GOT3 (cell line): ENCODE measurements around the gene GNA14.
"Not testable (repeated sequence)": the region's sequence is repeated elsewhere in the genome, so short reads cannot be mapped to it uniquely, and the experiment has no call there.

Source experiments
- DNase-seq: peaks from one replicate; lab custom pipeline; 2025; ENCODE audit warnings: mixed read lengths; lab: John Stamatoyannopoulos, UW

Gene GNA14

DNA sequence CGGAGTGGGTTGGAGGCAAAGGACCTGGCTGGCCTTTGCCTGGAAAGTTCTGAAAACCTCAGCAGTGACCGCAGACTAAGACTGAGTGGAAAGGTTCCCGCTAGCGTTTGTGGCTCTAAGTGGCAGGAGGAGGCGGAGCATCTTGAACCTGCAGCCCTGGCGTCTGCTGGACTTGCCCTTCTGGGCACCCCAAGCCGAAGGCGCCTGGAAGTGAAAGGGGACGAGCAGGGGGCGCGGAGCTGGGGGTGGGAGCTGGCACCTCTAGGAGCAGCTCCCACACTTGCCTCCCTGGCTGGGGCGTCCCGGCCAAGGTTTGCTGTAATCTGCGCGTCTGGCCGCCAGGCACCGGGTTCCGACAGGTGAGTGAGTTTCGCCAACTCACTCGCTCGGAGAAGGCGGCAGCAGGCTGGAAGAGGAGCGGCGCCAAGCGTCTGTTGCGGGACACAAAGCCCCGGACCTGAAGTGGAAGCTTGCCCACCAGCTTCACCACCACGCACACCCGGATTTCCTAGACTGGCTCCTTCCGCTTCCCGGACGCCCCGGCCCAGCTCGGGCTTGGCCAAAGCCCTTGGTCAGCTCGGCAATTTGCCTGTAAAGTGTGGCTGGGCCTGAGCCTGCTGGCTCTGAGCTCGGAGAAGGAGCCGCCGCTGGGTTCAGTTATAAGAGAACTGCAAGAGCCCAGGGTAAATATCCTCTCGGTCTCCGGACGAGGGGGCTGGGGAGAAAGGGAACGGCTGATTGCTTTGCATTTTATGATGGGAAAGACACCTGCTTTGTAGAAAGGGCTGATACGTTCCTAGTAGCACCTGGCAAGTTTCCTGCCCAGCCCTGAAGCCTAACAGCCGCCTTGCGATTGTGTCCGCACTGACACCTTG is at the start of gene GNA14:
Gene GNA14, minus strand, starts transcription at position 89 of the 875 bp plus-strand sequence. CDS start 529 bp downstream, outside the sequence.
- DNase-seq, result no peak

DNA sequence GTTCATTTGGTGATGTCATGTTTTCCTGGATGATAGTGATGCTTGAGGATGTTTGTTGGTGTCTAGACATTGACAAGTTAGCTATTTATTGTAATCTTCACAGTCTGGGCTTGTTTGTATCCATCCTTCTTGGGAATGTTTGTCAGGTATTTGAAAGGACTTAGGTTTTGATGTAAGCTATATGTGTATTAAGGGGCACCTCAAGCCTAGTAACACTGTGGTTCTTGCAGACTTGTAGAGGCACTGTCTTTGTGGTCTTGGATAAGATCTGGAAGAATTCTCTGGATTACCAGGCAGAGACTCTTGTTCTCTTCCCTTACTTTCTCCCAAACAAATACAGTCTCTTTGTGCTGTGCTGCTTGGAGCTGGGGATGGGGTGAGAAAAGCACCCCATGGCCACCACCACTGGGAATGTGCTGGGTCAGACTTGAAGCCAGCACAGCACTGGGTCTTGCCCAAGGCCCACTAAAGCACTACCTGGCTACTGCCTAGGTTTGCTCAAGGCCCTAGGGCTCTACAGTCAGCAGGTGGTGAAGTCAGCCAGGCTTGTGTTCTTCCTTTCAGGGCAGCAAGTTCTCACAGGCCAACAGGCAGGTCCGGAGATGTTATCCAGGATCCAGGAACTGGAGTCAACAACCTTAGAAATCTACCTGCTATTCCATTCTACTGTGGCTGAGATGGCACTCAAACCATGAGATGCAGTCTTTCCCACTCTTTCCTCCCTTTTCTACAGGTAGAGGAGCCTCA is 49.3 kb upstream of the GNA14 start:
- DNase-seq, result no peak

DNA sequence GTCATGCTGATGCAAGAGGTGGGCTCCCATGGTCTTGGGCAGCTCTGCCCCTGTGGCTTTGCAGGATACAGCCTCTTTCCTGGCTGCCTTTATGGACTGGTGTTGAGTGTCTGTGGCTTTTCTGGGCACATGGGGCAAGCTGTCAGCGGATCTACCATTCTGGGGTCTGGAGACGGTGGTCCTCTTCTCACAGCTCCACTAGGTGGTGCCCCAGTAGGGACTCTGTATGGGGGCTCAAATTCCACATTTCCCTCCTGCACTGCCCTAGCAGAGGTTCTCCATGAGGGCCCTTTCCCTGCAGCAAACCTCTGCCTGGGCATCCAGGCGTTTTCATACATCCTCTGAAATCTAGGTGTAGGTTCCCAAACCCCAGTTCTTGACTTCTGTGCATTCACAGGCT is 42.6 kb upstream of the GNA14 start:
- DNase-seq, result not testable (repeated sequence)

- not testable (repeated sequence) for DNase-seq
These were observed 42.0 kb upstream of the GNA14 start for GRCh38 chr9:77690119-77690518.

DNA sequence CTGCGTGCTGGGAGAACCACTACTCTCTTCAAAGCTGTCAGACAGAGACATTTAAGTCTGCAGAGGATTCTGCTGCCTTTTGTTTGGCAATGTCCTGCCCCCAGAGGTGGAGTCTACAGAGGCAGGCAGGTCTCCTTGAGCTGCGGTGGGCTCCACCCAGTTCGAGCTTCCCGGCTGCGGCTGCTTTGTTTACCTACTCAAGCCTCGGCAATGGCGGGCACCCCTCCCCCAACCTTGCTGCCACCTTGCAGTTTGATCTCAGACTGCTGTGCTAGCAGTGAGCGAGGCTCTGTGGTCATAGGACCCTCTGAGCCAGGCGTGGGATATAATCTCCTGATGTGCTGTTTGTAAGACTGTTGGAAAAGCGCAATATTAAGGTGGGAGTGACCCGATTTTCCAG is 39.6 kb upstream of the GNA14 start:
- not testable (repeated sequence) for DNase-seq

DNA sequence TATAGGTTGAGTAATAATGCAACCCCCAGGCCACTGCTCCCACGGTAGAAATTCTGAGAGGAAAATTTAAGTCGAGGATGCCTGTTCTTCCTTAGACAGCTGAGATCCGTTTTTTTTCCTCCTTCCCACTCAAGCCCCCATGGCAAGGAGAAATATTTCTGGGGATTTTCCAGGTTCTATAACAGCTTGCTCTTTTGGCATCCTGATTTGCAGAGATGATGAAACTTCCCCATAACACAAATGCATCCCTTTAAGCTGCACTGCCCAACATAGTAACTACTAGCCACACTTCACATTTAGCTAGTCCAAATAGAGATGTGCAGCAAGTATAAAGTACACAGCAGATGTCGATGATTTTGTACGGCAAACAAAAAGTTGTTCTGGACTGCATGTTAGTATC is 32.5 kb upstream of the GNA14 start:
- no peak for DNase-seq

GRCh38 chr9:77679661-77680368 is 31.7 kb upstream of the GNA14 start:
- DNase-seq, result no peak

- no peak for DNase-seq
These were observed 31.0 kb upstream of the GNA14 start for GRCh38 chr9:77679088-77679487.

DNA sequence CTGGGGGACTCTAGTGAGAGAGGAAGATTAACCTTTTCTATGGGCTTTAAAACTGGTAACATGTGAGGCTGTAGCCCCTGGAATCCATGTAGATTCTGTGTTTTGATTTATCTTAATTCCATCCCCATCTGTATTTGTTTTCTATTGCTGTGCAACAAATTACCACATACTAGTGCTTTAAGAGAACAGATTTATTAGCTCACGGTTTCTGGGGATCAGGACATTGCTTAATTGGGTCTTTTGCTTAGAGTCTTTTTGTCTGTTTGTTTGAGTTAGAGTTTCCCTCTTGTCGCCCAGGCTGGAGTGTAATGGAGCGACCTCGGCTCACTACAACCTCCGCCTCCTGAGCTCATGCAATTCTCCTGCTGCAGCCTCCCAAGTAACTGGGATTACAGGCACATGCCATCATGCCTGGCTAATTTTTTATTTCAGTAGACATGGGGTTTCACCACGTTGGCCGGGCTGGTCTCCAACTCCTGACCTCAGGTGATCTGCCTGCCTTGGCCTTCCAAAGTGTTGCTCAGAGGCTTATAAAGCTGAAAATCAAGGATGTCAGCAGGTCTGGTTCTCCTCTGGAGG is 29.9 kb upstream of the GNA14 start:
- DNase-seq, result no peak

GRCh38 chr9:77677397-77677796 is 29.3 kb upstream of the GNA14 start:
- DNase-seq, result no peak

DNA sequence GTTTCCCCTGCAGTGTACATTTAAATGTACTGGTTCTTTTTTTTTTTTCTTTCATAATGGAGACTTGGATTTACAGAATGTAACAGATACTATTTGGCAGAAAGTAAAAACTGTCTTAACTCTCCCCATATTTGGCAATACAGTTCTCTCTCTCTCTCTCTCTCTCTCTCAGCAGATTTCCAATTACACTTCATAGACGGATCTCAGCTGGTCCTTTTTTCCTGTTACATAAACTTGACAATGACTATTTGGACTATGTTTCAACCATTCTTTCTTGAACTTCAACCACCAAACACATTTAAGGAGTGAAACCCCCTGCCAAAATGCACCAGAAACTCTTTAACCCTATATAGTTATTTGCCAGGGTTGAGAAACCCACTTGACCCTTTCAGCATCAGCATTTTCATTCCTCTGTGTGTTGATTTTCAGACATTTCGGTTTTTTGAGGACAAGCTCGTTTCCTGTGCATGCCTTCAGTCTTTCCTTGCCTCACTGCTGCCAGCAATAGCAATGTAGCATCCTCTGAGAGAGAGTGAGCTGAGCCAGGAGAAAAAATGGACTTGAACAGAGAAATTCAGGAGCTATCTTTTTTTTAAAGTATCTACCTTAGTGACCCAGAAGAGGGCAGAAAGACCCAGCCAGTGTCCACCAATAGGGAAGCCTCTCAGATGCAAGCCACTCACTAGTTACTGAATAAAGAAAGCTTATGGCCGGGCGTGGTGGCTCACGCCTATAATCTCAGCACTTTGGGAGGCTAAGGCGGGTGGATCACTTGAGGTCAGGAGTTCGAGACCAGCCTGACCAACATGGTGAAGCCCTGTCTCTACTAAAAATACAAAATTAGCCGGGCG is 26.0 kb upstream of the GNA14 start:
- DNase-seq, result no peak

DNA sequence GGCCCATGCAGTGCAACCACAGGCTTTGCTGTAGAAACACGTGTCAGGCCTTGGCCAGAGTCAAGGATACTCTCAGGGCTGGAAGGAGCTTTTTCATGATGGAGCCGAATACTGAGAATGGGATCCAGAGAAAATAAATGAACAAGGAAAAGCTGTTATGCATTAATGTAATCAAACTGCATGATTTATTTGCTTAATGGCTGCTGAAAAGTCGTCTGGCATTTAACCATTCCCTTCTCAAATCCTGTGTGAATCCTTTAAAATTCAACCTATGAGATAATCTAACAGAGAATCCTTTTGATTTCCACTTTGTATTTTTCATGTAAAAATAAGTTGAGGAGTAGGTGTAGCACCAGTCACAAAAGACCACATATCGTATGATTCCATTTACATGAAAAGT is 24.1 kb upstream of the GNA14 start:
- DNase-seq, result no peak

DNA sequence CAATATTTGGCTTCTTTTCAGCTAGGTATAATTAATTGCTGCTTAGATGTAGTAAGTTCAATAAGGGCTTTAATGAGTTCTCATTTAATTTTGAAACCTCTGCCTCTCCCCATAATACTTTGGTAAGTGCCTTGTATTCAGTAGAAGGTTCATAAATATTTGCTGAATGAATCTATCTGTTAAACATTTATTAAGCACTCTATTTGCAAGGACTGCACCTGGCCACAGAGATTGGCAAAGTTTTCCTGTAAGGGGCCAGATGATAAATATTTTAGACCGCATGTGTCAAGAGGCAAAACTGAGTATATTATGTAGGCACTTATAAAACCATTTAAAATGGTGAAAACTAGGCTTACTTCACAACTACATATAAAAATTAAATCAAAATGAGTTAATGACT is 19.0 kb upstream of the GNA14 start:
- no peak for DNase-seq

- DNase-seq, result no peak
These were observed 15.6 kb upstream of the GNA14 start for GRCh38 chr9:77663754-77664153.

DNA sequence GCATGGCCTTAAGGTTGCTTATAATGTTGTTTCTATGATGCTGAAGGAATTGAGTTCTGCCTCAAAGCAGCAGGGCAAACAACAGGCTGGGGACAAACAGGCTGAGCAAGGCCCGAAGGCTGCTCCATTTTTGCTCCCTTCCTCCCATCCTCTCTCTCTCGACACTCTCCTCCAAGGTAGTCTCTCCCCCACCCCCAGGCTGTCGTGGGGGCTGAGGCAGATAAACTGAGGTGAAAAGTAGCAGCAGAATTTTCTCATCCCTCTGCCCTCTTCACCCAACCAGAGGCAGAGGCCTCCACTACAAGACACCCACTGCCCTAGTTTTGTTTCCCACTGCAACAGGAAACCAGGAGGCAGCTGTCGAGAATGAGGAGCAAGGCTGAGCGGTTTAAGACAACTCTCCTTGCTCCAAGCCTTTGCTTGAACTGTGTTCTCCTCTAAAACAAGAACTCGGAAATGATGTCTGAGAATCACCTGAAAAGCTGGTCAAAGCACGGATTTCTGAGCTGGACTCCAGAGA is 13.5 kb upstream of the GNA14 start:
- no peak for DNase-seq

DNA sequence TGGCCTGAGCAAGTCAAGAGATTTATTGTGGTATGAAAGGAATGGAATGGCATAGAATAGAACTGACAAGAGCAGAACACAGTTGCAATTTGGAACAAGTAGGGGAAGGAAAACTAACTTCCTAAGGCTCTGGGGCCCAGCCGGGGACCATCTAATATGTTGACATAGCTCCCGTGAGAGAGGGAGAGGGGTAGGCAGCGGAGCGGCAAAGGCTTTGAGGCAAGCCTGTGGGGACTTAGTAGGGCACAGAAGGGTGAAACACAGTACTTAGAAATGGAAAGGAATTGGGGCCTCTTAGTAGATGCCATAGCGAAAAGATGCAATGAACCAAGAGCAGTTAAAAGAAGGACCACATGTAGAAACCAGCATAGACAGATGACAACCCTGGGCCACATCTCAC is 11.8 kb upstream of the GNA14 start:
- DNase-seq, result no peak

DNA sequence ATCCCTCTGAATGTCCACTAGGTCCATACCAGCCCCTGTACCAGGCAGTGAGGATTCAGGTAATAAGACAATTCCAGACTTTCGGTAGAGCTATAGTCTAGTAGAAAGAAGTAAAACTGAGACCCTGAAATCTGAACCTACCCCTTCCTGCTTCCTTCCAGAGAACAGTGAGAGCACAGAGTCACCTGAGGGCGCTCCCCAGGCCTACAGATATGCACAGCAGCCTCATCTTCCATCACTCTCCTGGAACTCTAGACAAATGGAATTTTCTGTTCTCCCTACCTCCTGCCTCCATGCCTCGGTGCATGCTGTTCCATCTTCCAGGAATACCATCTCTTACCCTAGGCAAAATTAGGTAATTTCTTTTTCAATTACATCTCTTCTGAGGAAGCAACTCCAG is 3.1 kb upstream of the GNA14 start:
- no peak for DNase-seq

DNA sequence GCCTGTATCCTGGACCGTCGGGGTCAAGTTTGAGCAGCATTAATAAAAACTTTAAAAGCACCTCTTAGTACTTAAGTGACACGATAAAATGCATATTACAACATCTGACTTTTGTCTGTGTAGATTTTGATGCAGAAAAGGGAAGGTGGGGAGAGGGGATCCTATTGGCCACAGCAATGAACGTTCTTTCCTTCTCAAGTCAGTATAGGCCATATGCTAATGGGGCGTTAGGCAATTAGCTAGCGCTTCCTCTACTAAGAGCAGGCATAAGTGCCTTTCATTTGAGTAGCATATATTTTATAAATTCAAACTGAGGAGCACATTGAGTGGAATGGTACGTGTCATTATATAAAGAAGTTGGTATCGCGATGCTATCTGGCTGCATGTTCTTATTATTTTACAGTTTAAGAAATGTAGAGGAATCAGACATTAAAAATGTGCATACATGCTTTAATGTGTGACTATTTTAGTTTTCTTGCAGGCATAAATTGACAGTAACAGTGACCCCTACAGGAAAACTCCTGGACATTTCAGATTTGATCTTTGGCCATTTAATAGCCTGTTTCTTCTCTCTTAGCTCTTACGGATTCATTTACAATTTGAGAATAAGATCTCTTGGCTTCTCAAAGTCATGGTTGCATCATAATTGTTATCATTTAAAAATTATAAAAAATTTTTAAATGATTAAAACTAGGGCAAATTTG is 1.1 kb upstream of the GNA14 start:
- DNase-seq, result no peak

DNA sequence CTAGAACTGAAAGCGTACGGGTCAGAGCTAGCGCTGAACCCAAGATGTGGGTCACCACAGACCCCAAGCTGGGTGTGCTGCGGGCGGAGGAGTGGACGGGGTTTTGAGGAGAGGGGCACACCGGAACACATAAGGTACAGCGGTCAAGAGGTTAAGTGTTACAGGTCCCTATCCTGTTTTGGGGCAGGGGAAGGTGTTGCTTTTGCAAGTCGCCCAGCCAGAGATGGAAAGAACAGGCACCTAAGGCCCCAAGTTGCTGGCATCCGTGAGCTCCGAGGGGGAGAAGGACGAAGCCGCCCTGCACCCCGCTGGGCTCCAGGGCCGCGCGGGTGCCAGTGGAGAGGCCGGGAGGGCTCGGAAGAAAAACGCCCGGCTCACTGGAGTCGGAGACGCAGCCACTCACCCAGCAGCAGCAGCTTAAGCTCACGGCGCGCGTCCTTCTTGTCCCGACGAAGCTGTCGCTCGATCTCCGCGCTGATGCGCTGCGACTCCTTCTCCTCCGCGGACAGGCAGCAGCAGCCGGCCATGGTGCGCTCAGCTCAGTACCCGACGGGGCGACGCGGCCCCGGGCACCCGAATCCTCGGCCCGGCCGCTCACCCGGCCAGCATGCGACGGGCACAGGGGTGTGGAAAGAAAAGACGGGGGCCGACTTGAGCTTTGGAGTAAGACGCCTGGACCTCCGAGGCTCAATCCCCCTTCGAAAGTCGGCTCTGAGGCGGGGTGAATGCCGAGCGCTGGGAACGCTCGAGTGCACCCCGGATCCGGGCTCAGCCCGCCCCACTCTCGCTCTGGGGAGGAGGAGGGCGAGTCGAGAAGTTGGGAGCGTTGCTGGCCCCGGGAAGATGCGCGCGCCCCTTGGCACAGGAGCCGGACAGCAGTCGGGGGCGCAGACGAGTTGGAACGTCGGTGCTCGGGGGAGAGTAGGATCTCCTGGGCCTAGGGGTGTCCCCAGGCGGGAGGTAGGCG is 572 bp downstream of the GNA14 start:
- no peak for DNase-seq
